ENCODE results near the gene RPP14. TPM values are rescaled to one million over a fixed set of nuclear protein-coding genes. Genes with fewer than 3 reads are reported as not detected.

RPP14 gene
- total and polyA plus RNA-seq, 2 donors, result 11.5 TPM

GRCh38 chr3:58298190-58298589 is 7.9 kb upstream of the RPP14 start:
- Histone ChIP-seq H3K4me1 (ENCODE audit: control insufficient read depth in 2 of 2, insufficient read depth in 2 of 2, low read length in 2 of 2) (peaks cover 0 to 2% of the 10 kb centered on the region in 2 donors), H3K4me3 (ENCODE audit: low read length in 2 of 2) (no peak overlapping the region), H3K27ac (ENCODE audit: low read depth in 1 of 2, low read length in 1 of 2) (no peak overlapping the region), H3K27me3 (ENCODE audit: control insufficient read depth in 2 of 2, insufficient read depth in 1 of 2, low read length in 1 of 2) (peaks cover 0 to 15% of the 10 kb centered on the region in 2 donors), H3K9me3 (ENCODE audit: control insufficient read depth in 2 of 2, insufficient read depth in 1 of 2, low read length in 1 of 2) (peaks cover 1 to 6% of the 10 kb centered on the region in 2 donors), H3K36me3 (ENCODE audit: control insufficient read depth in 2 of 2, insufficient read depth in 2 of 2, low read length in 1 of 2) (peaks cover 0 to 3% of the 10 kb centered on the region in 2 donors)
- DNase-seq (ENCODE audit: low read depth in 6 of 9, low spot score in 9 of 9), result no peak
- WGBS, result 80% methylated on average over 3 of the region's 3 CpGs

- 86% methylated on average over 2 of the region's 2 CpGs for WGBS
- peaks cover 0 to under 1% of the 10 kb centered on the region in 2 donors for H3K36me3 ChIP-seq (ENCODE audit: control insufficient read depth in 2 of 2, insufficient read depth in 2 of 2, low read length in 1 of 2)
- DNase-seq (ENCODE audit: low read depth in 6 of 9, low spot score in 9 of 9), result no peak
- H3K4me1 ChIP-seq (ENCODE audit: control insufficient read depth in 2 of 2, insufficient read depth in 2 of 2, low read length in 2 of 2), result peaks cover 0 to 2% of the 10 kb centered on the region in 2 donors
- H3K4me3 ChIP-seq (ENCODE audit: low read length in 2 of 2), result no peak overlapping the region
- peaks cover 0 to 15% of the 10 kb centered on the region in 2 donors for H3K27me3 ChIP-seq (ENCODE audit: control insufficient read depth in 2 of 2, insufficient read depth in 1 of 2, low read length in 1 of 2)
- H3K9me3 ChIP-seq (ENCODE audit: control insufficient read depth in 2 of 2, insufficient read depth in 1 of 2, low read length in 1 of 2), result peaks cover 1 to 6% of the 10 kb centered on the region in 2 donors
- H3K27ac ChIP-seq (ENCODE audit: low read depth in 1 of 2, low read length in 1 of 2), result no peak overlapping the region
Measured at GRCh38 chr3:58299075-58299474, 7.0 kb upstream of the RPP14 start.

GRCh38 chr3:58299839-58300516 is 6.1 kb upstream of the RPP14 start:
- WGBS, result 22% methylated on average over 8 of the region's 8 CpGs

GRCh38 chr3:58307639-58308215 is 1.7 kb downstream of the RPP14 start:
- H3K27me3 ChIP-seq (ENCODE audit: control insufficient read depth in 2 of 2, insufficient read depth in 1 of 2, low read length in 1 of 2), result no peaks in the 10 kb centered on the region
- peaks cover 6 to 21% of the 10 kb centered on the region in 2 donors for H3K4me1 ChIP-seq (ENCODE audit: control insufficient read depth in 2 of 2, insufficient read depth in 2 of 2, low read length in 2 of 2)
- peak in 7 of 9 donors; percentile 14 to 64 (median 37) for DNase-seq (ENCODE audit: low read depth in 6 of 9, low spot score in 9 of 9)
- H3K27ac ChIP-seq (ENCODE audit: low read depth in 1 of 2, low read length in 1 of 2), result no peak overlapping the region
- H3K9me3 ChIP-seq (ENCODE audit: control insufficient read depth in 2 of 2, insufficient read depth in 1 of 2, low read length in 1 of 2), result no peaks in the 10 kb centered on the region
- peaks cover 23 to 31% of the 10 kb centered on the region in 2 donors for H3K36me3 ChIP-seq (ENCODE audit: control insufficient read depth in 2 of 2, insufficient read depth in 2 of 2, low read length in 1 of 2)
- WGBS, result 60% methylated on average over 10 of the region's 10 CpGs
- H3K4me3 ChIP-seq (ENCODE audit: low read length in 2 of 2), result peak overlapping the region; percentile 71 to 75

More at GRCh38 chr3:58299839-58300516, 6.1 kb upstream of the RPP14 start:
- Histone ChIP-seq H3K4me3 (ENCODE audit: low read length in 2 of 2) (no peak overlapping the region), H3K27me3 (ENCODE audit: control insufficient read depth in 2 of 2, insufficient read depth in 1 of 2, low read length in 1 of 2) (peaks cover 0 to 15% of the 10 kb centered on the region in 2 donors), H3K4me1 (ENCODE audit: control insufficient read depth in 2 of 2, insufficient read depth in 2 of 2, low read length in 2 of 2) (peaks cover 0 to 2% of the 10 kb centered on the region in 2 donors), H3K27ac (ENCODE audit: low read depth in 1 of 2, low read length in 1 of 2) (no peak overlapping the region), H3K9me3 (ENCODE audit: control insufficient read depth in 2 of 2, insufficient read depth in 1 of 2, low read length in 1 of 2) (peaks cover 1 to 6% of the 10 kb centered on the region in 2 donors), H3K36me3 (ENCODE audit: control insufficient read depth in 2 of 2, insufficient read depth in 2 of 2, low read length in 1 of 2) (no peaks in the 10 kb centered on the region)
- no peak for DNase-seq (ENCODE audit: low read depth in 6 of 9, low spot score in 9 of 9)

GRCh38 chr3:58308728-58309127 is 2.7 kb downstream of the RPP14 start:
- 90% methylated on average over 1 of the region's 1 CpG for WGBS

GRCh38 chr3:58317811-58318210 is 11.8 kb downstream of the RPP14 start:
- Histone ChIP-seq H3K4me1 (ENCODE audit: control insufficient read depth in 2 of 2, insufficient read depth in 2 of 2, low read length in 2 of 2) (no peaks in the 10 kb centered on the region), H3K27ac (ENCODE audit: low read depth in 1 of 2, low read length in 1 of 2) (no peak overlapping the region), H3K27me3 (ENCODE audit: control insufficient read depth in 2 of 2, insufficient read depth in 1 of 2, low read length in 1 of 2) (no peaks in the 10 kb centered on the region), H3K36me3 (ENCODE audit: control insufficient read depth in 2 of 2, insufficient read depth in 2 of 2, low read length in 1 of 2) (peaks cover 37 to 58% of the 10 kb centered on the region in 2 donors), H3K4me3 (ENCODE audit: low read length in 2 of 2) (no peak overlapping the region), H3K9me3 (ENCODE audit: control insufficient read depth in 2 of 2, insufficient read depth in 1 of 2, low read length in 1 of 2) (no peaks in the 10 kb centered on the region)
- WGBS, result 94% methylated on average over 2 of the region's 2 CpGs
- DNase-seq (ENCODE audit: low read depth in 6 of 9, low spot score in 9 of 9), result no peak

More at GRCh38 chr3:58308728-58309127, 2.7 kb downstream of the RPP14 start:
- Histone ChIP-seq H3K4me1 (ENCODE audit: control insufficient read depth in 2 of 2, insufficient read depth in 2 of 2, low read length in 2 of 2) (peaks cover 6 to 21% of the 10 kb centered on the region in 2 donors), H3K27me3 (ENCODE audit: control insufficient read depth in 2 of 2, insufficient read depth in 1 of 2, low read length in 1 of 2) (no peaks in the 10 kb centered on the region), H3K4me3 (ENCODE audit: low read length in 2 of 2) (no peak overlapping the region), H3K36me3 (ENCODE audit: control insufficient read depth in 2 of 2, insufficient read depth in 2 of 2, low read length in 1 of 2) (peaks cover 27 to 35% of the 10 kb centered on the region in 2 donors), H3K27ac (ENCODE audit: low read depth in 1 of 2, low read length in 1 of 2) (no peak overlapping the region), H3K9me3 (ENCODE audit: control insufficient read depth in 2 of 2, insufficient read depth in 1 of 2, low read length in 1 of 2) (no peaks in the 10 kb centered on the region)
- no peak for DNase-seq (ENCODE audit: low read depth in 6 of 9, low spot score in 9 of 9)

GRCh38 chr3:58321791-58322190 is 15.7 kb downstream of the RPP14 start:
- Histone ChIP-seq H3K9me3 (ENCODE audit: control insufficient read depth in 2 of 2, insufficient read depth in 1 of 2, low read length in 1 of 2) (no peaks in the 10 kb centered on the region), H3K4me3 (ENCODE audit: low read length in 2 of 2) (no peak overlapping the region), H3K27me3 (ENCODE audit: control insufficient read depth in 2 of 2, insufficient read depth in 1 of 2, low read length in 1 of 2) (no peaks in the 10 kb centered on the region), H3K4me1 (ENCODE audit: control insufficient read depth in 2 of 2, insufficient read depth in 2 of 2, low read length in 2 of 2) (peaks cover 0 to 4% of the 10 kb centered on the region in 2 donors), H3K36me3 (ENCODE audit: control insufficient read depth in 2 of 2, insufficient read depth in 2 of 2, low read length in 1 of 2) (peaks cover 19 to 31% of the 10 kb centered on the region in 2 donors), H3K27ac (ENCODE audit: low read depth in 1 of 2, low read length in 1 of 2) (no peak overlapping the region)
- DNase-seq (ENCODE audit: low read depth in 6 of 9, low spot score in 9 of 9), result no peak
- 98% methylated on average over 7 of the region's 7 CpGs for WGBS

- 97% methylated on average over 1 of the region's 1 CpG for WGBS
- peaks cover 11 to 21% of the 10 kb centered on the region in 2 donors for H3K36me3 ChIP-seq (ENCODE audit: control insufficient read depth in 2 of 2, insufficient read depth in 2 of 2, low read length in 1 of 2)
- H3K4me1 ChIP-seq (ENCODE audit: control insufficient read depth in 2 of 2, insufficient read depth in 2 of 2, low read length in 2 of 2), result peaks cover 0 to 4% of the 10 kb centered on the region in 2 donors
- H3K27ac ChIP-seq (ENCODE audit: low read depth in 1 of 2, low read length in 1 of 2), result no peak overlapping the region
- no peak overlapping the region for H3K4me3 ChIP-seq (ENCODE audit: low read length in 2 of 2)
- H3K9me3 ChIP-seq (ENCODE audit: control insufficient read depth in 2 of 2, insufficient read depth in 1 of 2, low read length in 1 of 2), result no peaks in the 10 kb centered on the region
- DNase-seq (ENCODE audit: low read depth in 6 of 9, low spot score in 9 of 9), result no peak
- no peaks in the 10 kb centered on the region for H3K27me3 ChIP-seq (ENCODE audit: control insufficient read depth in 2 of 2, insufficient read depth in 1 of 2, low read length in 1 of 2)
Measured at GRCh38 chr3:58322793-58323192, 16.7 kb downstream of the RPP14 start.
